ENCODE results near the gene BCL3. TPM values are rescaled to one million over a fixed set of nuclear protein-coding genes. Genes with fewer than 3 reads are reported as not detected.

Gene BCL3
- total RNA-seq, 2 donors from 2014 or later: 76.4 to 99.5 TPM

DNA sequence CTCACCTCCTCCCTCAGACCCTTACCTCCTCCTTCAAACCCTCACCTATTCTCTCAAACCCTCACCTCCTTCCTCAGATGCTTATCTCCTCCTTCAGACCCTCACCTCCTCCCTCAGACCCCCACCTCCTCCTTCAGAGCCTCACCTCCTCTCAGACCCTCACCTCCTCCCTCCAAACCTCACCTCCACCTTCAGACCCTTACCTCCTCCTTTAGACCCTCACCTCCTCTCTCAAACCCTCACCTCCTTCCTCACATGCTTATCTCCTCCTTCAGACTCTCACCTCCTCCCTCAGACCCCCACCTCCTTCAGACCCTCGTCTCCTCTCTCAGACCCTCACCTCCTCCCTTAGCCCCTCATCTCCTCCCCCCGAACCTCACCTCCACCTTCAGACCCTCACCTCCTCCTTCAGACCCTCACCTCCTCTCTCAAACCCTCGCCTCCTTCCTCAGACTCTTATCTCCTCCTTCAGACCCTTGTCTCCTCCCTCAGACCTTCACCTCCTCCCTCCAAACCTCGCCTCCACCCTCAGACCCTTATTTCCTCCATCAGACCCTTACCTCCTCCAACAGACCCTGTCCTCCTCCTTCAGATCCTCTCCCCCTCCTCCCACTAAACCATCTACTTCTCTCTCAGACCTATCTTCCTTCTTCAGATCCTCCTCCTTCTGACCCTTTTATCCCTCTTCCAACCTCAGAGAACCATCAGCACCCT, 2.5 kb upstream of the BCL3 start:
- intact Hi-C loops (cut with DNase I): no loop called here
- DNase-seq: peak; percentile 29
- no peaks in the 10 kb centered on the region for H3K27me3 ChIP-seq
- no peaks in the 10 kb centered on the region for H3K9me3 ChIP-seq
- H3K4me3 ChIP-seq: no peak overlapping the region
- peaks cover 34% of the 10 kb centered on the region for H3K4me1 ChIP-seq
- TF ChIP-seq CTCF (IDR thresholded peaks at IDR 0.05): no peak
- H3K27ac ChIP-seq: peak overlapping the region; percentile 99
- H3K36me3 ChIP-seq: peaks cover 5% of the 10 kb centered on the region
- H3K9ac ChIP-seq (ENCODE audit: low read depth in 2 of 2, low read length in 2 of 2): peak overlapping the region; percentile 70

- no peak for TF ChIP-seq CTCF (IDR thresholded peaks at IDR 0.05)
- Histone ChIP-seq H3K4me1 (peaks cover 29% of the 10 kb centered on the region), H3K27ac (peak overlapping the region; percentile 99), H3K36me3 (peaks cover 5% of the 10 kb centered on the region), H3K4me3 (peak overlapping the region; percentile 58), H3K9ac (ENCODE audit: low read depth in 2 of 2, low read length in 2 of 2) (peak overlapping the region; percentile 70), H3K27me3 (no peaks in the 10 kb centered on the region), H3K9me3 (no peaks in the 10 kb centered on the region)
- DNase-seq: peak; percentile 33
- intact Hi-C loops (cut with DNase I): no loop called here
Observed at GRCh38 chr19:44746616-44746945, 1.9 kb upstream of the BCL3 start.

GRCh38 chr19:44746946-44747738, 1.4 kb upstream of the BCL3 start:
- DNase-seq: peak; percentile 99
- Histone ChIP-seq H3K9me3 (no peaks in the 10 kb centered on the region), H3K9ac (ENCODE audit: low read depth in 2 of 2, low read length in 2 of 2) (peak overlapping the region; percentile 70 to 76), H3K36me3 (peaks cover 5% of the 10 kb centered on the region), H3K27ac (peak overlapping the region; percentile 99), H3K4me3 (peak overlapping the region; percentile 58), H3K27me3 (no peaks in the 10 kb centered on the region), H3K4me1 (peaks cover 29% of the 10 kb centered on the region)
- no peak for TF ChIP-seq CTCF (IDR thresholded peaks at IDR 0.05)
- intact Hi-C loops (cut with DNase I): no loop called here

DNA sequence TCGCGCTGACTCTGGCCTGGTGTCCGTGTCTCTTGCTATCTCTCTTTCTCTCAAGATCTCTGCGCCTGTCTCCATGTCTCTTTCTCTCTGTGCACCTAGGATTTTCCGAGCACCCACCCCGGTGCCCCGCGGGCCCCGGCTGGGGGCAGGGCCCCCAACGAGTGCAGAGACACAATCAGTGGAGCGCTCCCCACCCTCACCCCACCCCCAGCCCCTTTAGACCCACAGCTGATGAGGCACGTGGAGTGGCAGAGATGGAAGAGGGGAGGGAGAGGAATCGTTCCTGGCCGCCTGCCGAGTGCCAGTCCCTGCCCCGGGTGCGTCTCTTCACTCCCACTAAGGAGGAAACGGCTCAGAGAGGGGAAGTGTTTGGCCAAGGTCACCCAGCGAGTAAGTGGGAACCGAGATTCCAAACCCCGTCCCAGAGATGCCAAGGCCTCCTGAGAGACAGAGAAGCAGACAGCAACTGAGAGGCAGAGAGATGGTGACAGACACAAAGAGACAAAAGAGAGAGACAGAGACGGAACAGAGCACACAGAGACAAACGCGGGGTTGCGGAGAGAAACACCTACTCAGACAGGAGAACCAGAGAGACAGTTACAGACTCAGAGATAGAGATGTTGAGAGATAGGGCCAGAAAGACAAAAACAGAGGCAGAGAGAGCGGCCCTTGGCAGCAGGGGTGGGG, 626 bp upstream of the BCL3 start:
- Histone ChIP-seq H3K36me3 (peaks cover 5% of the 10 kb centered on the region), H3K9ac (ENCODE audit: low read depth in 2 of 2, low read length in 2 of 2) (peak overlapping the region; percentile 70 to 76), H3K4me1 (peaks cover 29% of the 10 kb centered on the region), H3K9me3 (no peaks in the 10 kb centered on the region), H3K27me3 (no peaks in the 10 kb centered on the region), H3K27ac (peak overlapping the region; percentile 99), H3K4me3 (peak overlapping the region; percentile 58)
- intact Hi-C loops (cut with DNase I): no loop called here
- peak; percentile 86 for DNase-seq
- no peak for TF ChIP-seq CTCF (IDR thresholded peaks at IDR 0.05)

- H3K9ac ChIP-seq (ENCODE audit: low read depth in 2 of 2, low read length in 2 of 2): peak overlapping the region; percentile 99
- no peaks in the 10 kb centered on the region for H3K9me3 ChIP-seq
- peak overlapping the region; percentile 58 for H3K4me3 ChIP-seq
- no peaks in the 10 kb centered on the region for H3K27me3 ChIP-seq
- H3K36me3 ChIP-seq: peaks cover 5% of the 10 kb centered on the region
- H3K27ac ChIP-seq: peak overlapping the region; percentile 99
- no peak for DNase-seq
- intact Hi-C loops (cut with DNase I): no loop called here
- no peak for TF ChIP-seq CTCF (IDR thresholded peaks at IDR 0.05)
- H3K4me1 ChIP-seq: peaks cover 23% of the 10 kb centered on the region
Observed at GRCh38 chr19:44749292-44749691, 784 bp downstream of the BCL3 start.
